ENCODE data around the gene MMP8.

The MMP8 gene

GRCh38 chr11:102760344-102761035, 35.7 kb upstream of the MMP8 start (continued):
- TF ChIP-seq BCL6B (tag by site-specific recombination; IDR thresholded peaks at IDR 0.05) = peak; percentile 95
- TF ChIP-seq ZNF529 (tag by site-specific recombination; IDR thresholded peaks at IDR 0.05; ENCODE audit: insufficient replicate concordance) = no peak
- no peak for TF ChIP-seq ZNF292 (tag by site-specific recombination; IDR thresholded peaks at IDR 0.05; ENCODE audit: borderline replicate concordance, low read depth)
- TF ChIP-seq TSHZ1 (tag by site-specific recombination; IDR thresholded peaks at IDR 0.05; ENCODE audit: borderline replicate concordance) = no peak
- peak; percentile 32 for TF ChIP-seq SETDB1 (IDR thresholded peaks at IDR 0.05; ENCODE audit: insufficient read length, low read length)
- no peak for TF ChIP-seq ZNF555 (tag by site-specific recombination; conservative IDR thresholded peaks at IDR 0.05)
- TF ChIP-seq ZNF558 (tag by site-specific recombination; IDR thresholded peaks at IDR 0.05) = no peak
- peak; percentile 37; the same call in 1 of the 2 replicates for TF ChIP-seq PRDM6 (tag by site-specific recombination; IDR thresholded peaks at IDR 0.05)
- no peak for TF ChIP-seq ZNF184 (tag by site-specific recombination; IDR thresholded peaks at IDR 0.05)
- TF ChIP-seq ZNF707 (tag by site-specific recombination; IDR thresholded peaks at IDR 0.05) = no peak
- 0 out of 2 replicates have a peak, but pooled peaks have one; percentile 18 for TF ChIP-seq ZNF692 (tag by site-specific recombination; IDR thresholded peaks at IDR 0.05)
- no peak for TF ChIP-seq ZNF146 (tag by site-specific recombination; IDR thresholded peaks at IDR 0.05)
- no peak for TF ChIP-seq ZNF585B (tag by site-specific recombination; IDR thresholded peaks at IDR 0.05)
- TF ChIP-seq ZBTB17 (tag by site-specific recombination; IDR thresholded peaks at IDR 0.05) = peak; percentile 65
- peak; percentile 53; the same call in 1 of the 2 replicates for TF ChIP-seq TRIM28 (IDR thresholded peaks at IDR 0.05; ENCODE audit: borderline replicate concordance, low read length)
- no peak for TF ChIP-seq ZNF654 (tag by site-specific recombination; IDR thresholded peaks at IDR 0.05; ENCODE audit: low read depth)
- TF ChIP-seq ZNF830 (tag by site-specific recombination; IDR thresholded peaks at IDR 0.05; ENCODE audit: low read depth) = no peak

GRCh38 chr11:102757823-102758549, 33.2 kb upstream of the MMP8 start:
- Histone ChIP-seq H3K4me3 (ENCODE audit: low read depth, low read length) (no peak overlapping the region), H3K9me3 (ENCODE audit: control insufficient read depth, insufficient read depth, low read depth, low read length) (no peaks in the 10 kb centered on the region), H3K27ac (ENCODE audit: extremely low read depth, low read depth, low read length) (no peak overlapping the region), H3K4me1 (ENCODE audit: control insufficient read depth, insufficient read depth, low read length) (no peaks in the 10 kb centered on the region), H3K36me3 (ENCODE audit: control insufficient read depth in 2 of 2, insufficient read depth in 1 of 2, low read length in 2 of 2) (no peaks in the 10 kb centered on the region)
- POLR2A ChIA-PET = no interaction called here
- CTCF ChIA-PET = no interaction called here
- TF ChIP-seq ZNF629 (tag by site-specific recombination; IDR thresholded peaks at IDR 0.05) (peak; percentile 48; the same call in 1 of the 2 replicates), ZNF664 (tag by site-specific recombination; IDR thresholded peaks at IDR 0.05) (no peak), ATF2 (tag by site-specific recombination; IDR thresholded peaks at IDR 0.05; ENCODE audit: low read depth) (peak; percentile 84)

Measured in HEK293 (cell line).